K562 (cell line): ENCODE measurements around the gene PDLIM5. TPM values are rescaled to one million over a fixed set of nuclear protein-coding genes. Genes with fewer than 3 reads are reported as not detected.

ENCODE experiments used
- ATAC-seq: fragments of 200-7000 bp; cut with Tn5 transposase; 3 replicates; pipeline ENCODE4 v1.9.1; 2020; ENCODE audit warnings: moderate library complexity
- BruUV-seq: library from RNA; stranded (reverse); fragments of 400-500 nt; replicated peaks from 2 replicates; lab custom pipeline; 2021; lab: Mats Ljungman, UMichigan
- CTCF ChIA-PET: fragments of 300-600 bp; formaldehyde crosslinking; extraction: SDS; loops from one replicate; lab custom pipeline; 2021; ENCODE audit warnings: low intra/inter-chr PET ratio; lab: Yijun Ruan, JAX
- POLR2A ChIA-PET: fragments of 300-600, 350-650 bp; sonication (Branson Sonifier 250); formaldehyde crosslinking; extraction: SDS; loops from one replicate; lab custom pipeline; 2021; ENCODE audit warnings: antibody characterized with exemption, inconsistent platforms; lab: Yijun Ruan, JAX
- DNase-seq, 4 experiments: peaks; one replicate each; pipeline versions ENCODE4 v3.0.0 to v3.0.0-alpha.2; 2011 to 2018; ENCODE audit warnings: low spot score in 3 of 4, mixed read lengths in 3 of 4; ENCODE audit errors: extremely low read depth in 1 of 4
- FAIRE-seq: peaks from 2 replicates; lab custom pipeline; 2011; peaks lifted over from hg19 to GRCh38; lab: Jason Lieb, UNC
- H2AFZ ChIP-seq: 2 replicates; pipeline ENCODE4 v1.6.0; 2011; ENCODE audit warnings: low read depth, low read length, control low read depth, inconsistent platforms
- H3K27ac ChIP-seq: fragments of 200-600 bp; 3 replicates; pipeline ENCODE4 v1.8.0; 2011; ENCODE audit warnings: low read depth, mild to moderate bottlenecking, control low read depth, inconsistent platforms, low read length, moderate library complexity, mixed read lengths; ENCODE audit errors: extremely low read depth
- H3K27me3 ChIP-seq, 2 experiments: fragments of 300-600 bp in 1 of 2; 2 replicates in 1 of 2; 3 replicates in 1 of 2; pipeline versions ENCODE4 v1.6.0 to v1.8.0; 2011; ENCODE audit warnings: inconsistent platforms in 2 of 2, low read length in 2 of 2, mild to moderate bottlenecking in 1 of 2, mixed read lengths in 1 of 2, moderate library complexity in 1 of 2; ENCODE audit not compliant: control insufficient read depth in 2 of 2, insufficient read depth in 2 of 2
- H3K36me3 ChIP-seq: fragments of 300-600 bp; 3 replicates; pipeline ENCODE4 v1.8.0; 2011; ENCODE audit warnings: mild to moderate bottlenecking, low read length, inconsistent platforms; ENCODE audit not compliant: control insufficient read depth, insufficient read depth
- H3K4me1 ChIP-seq, 2 experiments: fragments of 200-600 bp in 1 of 2; replicated peaks in 1 of 2; 2 replicates in 1 of 2; 3 replicates in 1 of 2; pipeline versions ENCODE4 v1.5.1 to v1.8.0; 2011; ENCODE audit warnings: inconsistent platforms in 2 of 2, low read length in 2 of 2, mild to moderate bottlenecking in 1 of 2, mixed read lengths in 1 of 2, moderate library complexity in 1 of 2; ENCODE audit not compliant: control insufficient read depth in 2 of 2, insufficient read depth in 2 of 2
- H3K4me2 ChIP-seq: 2 replicates; pipeline ENCODE4 v1.6.1; 2011; ENCODE audit warnings: low read length, control low read depth, inconsistent platforms, mixed read lengths; ENCODE audit not compliant: insufficient read depth
- H3K4me3 ChIP-seq: fragments of 200-600 bp; sonication (generic), shearing (Covaris generic); 2 replicates; pipeline ENCODE4 v1.5.1; 2016; ENCODE audit warnings: control low read depth, inconsistent platforms
- H3K79me2 ChIP-seq: fragments of 200-600 bp; 3 replicates; pipeline ENCODE4 v1.8.0; 2011; ENCODE audit warnings: low read length, inconsistent platforms; ENCODE audit not compliant: control insufficient read depth, insufficient read depth
- H3K9ac ChIP-seq, 2 experiments: 2 replicates each; pipeline versions ENCODE4 v1.6.0 to v1.6.1; 2011; ENCODE audit warnings: low read depth in 2 of 2, low read length in 2 of 2, control low read depth in 1 of 2, inconsistent platforms in 1 of 2, mild to moderate bottlenecking in 1 of 2, mixed read lengths in 1 of 2; ENCODE audit not compliant: insufficient read depth in 1 of 2
- H3K9me1 ChIP-seq: one replicate; pipeline ENCODE4 v1.6.0; 2011; ENCODE audit warnings: inconsistent platforms, mild to moderate bottlenecking, low read length, moderate library complexity; ENCODE audit not compliant: control insufficient read depth, insufficient read depth
- H3K9me3 ChIP-seq: replicated peaks from 2 replicates; pipeline ENCODE4 v1.5.1; 2011; ENCODE audit warnings: low read depth, low read length, inconsistent platforms; ENCODE audit not compliant: control insufficient read depth, insufficient read depth
- H4K20me1 ChIP-seq: replicated peaks from 2 replicates; pipeline ENCODE4 v1.6.1; 2011; ENCODE audit warnings: low read length, inconsistent platforms, mixed read lengths; ENCODE audit not compliant: control insufficient read depth, insufficient read depth
- CGGBP1 ChIP-seq: fragments of 250-450 bp; sonication (Bioruptor Pico); IDR thresholded peaks from 2 replicates; pipeline ENCODE4 v1.9.0; 2021; ENCODE audit warnings: mild to moderate bottlenecking
- GMEB1 ChIP-seq: fragments of 250-450 bp; sonication (Bioruptor Pico); IDR thresholded peaks from 2 replicates; pipeline ENCODE4 v1.4.0; 2020; ENCODE audit warnings: mild to moderate bottlenecking
- HCFC1 ChIP-seq: IDR thresholded peaks from 2 replicates; pipeline ENCODE4 v1.6.1; 2012; ENCODE audit warnings: low read depth, low read length, improper control_type of control experiment
- HDAC8 ChIP-seq: fragments of 450-650 bp; IDR thresholded peaks from 2 replicates; pipeline ENCODE4 v1.6.1; 2016; ENCODE audit warnings: mild to moderate bottlenecking, missing genetic modification characterization, moderate library complexity, missing compliant biosample characterization
- HOMEZ ChIP-seq: fragments of 250-450 bp; sonication (Bioruptor Pico); IDR thresholded peaks from 2 replicates; pipeline ENCODE4 v1.4.0; 2020; ENCODE audit warnings: mild to moderate bottlenecking, moderate library complexity
- KDM5B ChIP-seq: fragments of 200-600 bp; sonication (generic); IDR thresholded peaks from 2 replicates; pipeline ENCODE4 v1.6.1; 2012; ENCODE audit warnings: low read depth, mild to moderate bottlenecking, moderate library complexity, low read length, control low read depth, inconsistent platforms; ENCODE audit not compliant: insufficient replicate concordance
- PURB ChIP-seq: sonication (generic); formaldehyde crosslinking; IDR thresholded peaks from 2 replicates; pipeline ENCODE4 v1.9.0; 2021; ENCODE audit warnings: low read depth, mild to moderate bottlenecking, missing genetic modification reagents
- PYGO2 ChIP-seq: fragments of 450-650 bp; IDR thresholded peaks from 2 replicates; pipeline ENCODE4 v1.6.1; 2016; ENCODE audit warnings: mild to moderate bottlenecking, missing genetic modification characterization, moderate library complexity, missing compliant biosample characterization
- STAG1 ChIP-seq: sonication (generic); formaldehyde crosslinking; IDR thresholded peaks from 2 replicates; pipeline ENCODE4 v1.5.0; 2020; ENCODE audit warnings: missing genetic modification reagents, borderline replicate concordance
- SUPT5H ChIP-seq: fragments of 450-650 bp; IDR thresholded peaks from 2 replicates; pipeline ENCODE4 v1.6.1; 2016
- TAF15 ChIP-seq: fragments of 200-400 bp; formaldehyde crosslinking; IDR thresholded peaks from 2 replicates; pipeline ENCODE4 v1.6.1; 2017; ENCODE audit warnings: mild to moderate bottlenecking, low read depth, low read length, moderate library complexity
- ZBTB5 ChIP-seq: fragments of 450-650 bp; IDR thresholded peaks from 2 replicates; pipeline ENCODE4 v1.6.1; 2017; ENCODE audit warnings: antibody characterized with exemption
- ZFX ChIP-seq: sonication (generic); formaldehyde crosslinking; IDR thresholded peaks from 2 replicates; pipeline ENCODE4 v1.8.0; 2022; ENCODE audit warnings: mild to moderate bottlenecking, missing genetic modification reagents, moderate library complexity
- ZNF324 ChIP-seq: fragments of 250-450 bp; sonication (Bioruptor Pico); IDR thresholded peaks from 2 replicates; pipeline ENCODE4 v1.4.0; 2020; ENCODE audit warnings: mild to moderate bottlenecking
- ZNF77 ChIP-seq: fragments of 250-450 bp; sonication (Bioruptor Pico); IDR thresholded peaks from 2 replicates; pipeline ENCODE4 v1.5.0; 2020
- WGBS: fragments of 100-300 bp; shearing (Covaris generic); methylation state at CpG from one replicate; pipeline ENCODE4 v1.1.6; 2016; ENCODE audit warnings: low coverage, mixed read lengths; ENCODE audit not compliant: insufficient coverage; ENCODE audit errors: missing lambda C conversion rate; 5-methylcytosine and 5-hydroxymethylcytosine counted together
- in situ Hi-C: fragments of 300-500 bp; cut with MboI; formaldehyde crosslinking; loops from 4 replicates; pipeline ENCODE4 v1.15.0; 2018; ENCODE audit warnings: inconsistent platforms, mixed read lengths
- intact Hi-C: fragments of 100-400 bp; cut with micrococcal nuclease; formaldehyde crosslinking; loops from 2 replicates; pipeline ENCODE4 v1.14.2; 2022
- polyA plus RNA-seq, 8 experiments: library from polyadenylated mRNA; depleted of rRNA in 4 of 8; stranded (reverse) in 5 of 8; unstranded in 3 of 8; fragments of >200 nt; fragmentation: Nextera tagmentation in 2 of 8; fragmentation: Illumina TruSeq in 1 of 8; extraction: Ambion mirVana in 2 of 8; extraction: Trizol in 1 of 8; gene quantifications; 2 replicates each; pipeline versions ENCODE4 v1.2.1 to v1.2.3, GENCODE V29; 2011 to 2014; ENCODE audit warnings: inconsistent platforms in 1 of 8, missing spikeins in 1 of 8
- total RNA-seq, 7 experiments: library from RNA; depleted of rRNA in 6 of 7; stranded (reverse); fragments of >200 nt in 6 of 7; fragmentation: Illumina TruSeq in 2 of 7; extraction: Trizol in 2 of 7; gene quantifications; 2 replicates each; pipeline versions ENCODE4 v1.2.1 to v1.2.3, GENCODE V29; 2011 to 2021; ENCODE audit warnings: low replicate concordance in 1 of 7

The PDLIM5 gene
- total and polyA plus RNA-seq, 9 of the 15 experiments (the other 6 are each of a cell fraction or from before 2014, with no cell fraction given) = 36.9 to 127 (median 62.5) TPM

GRCh38 chr4:94428884-94429283, 22.9 kb upstream of the PDLIM5 start (continued):
- TF ChIP-seq PURB (CRISPR knock-in tag) (no peak), ZFX (CRISPR knock-in tag) (no peak)

- Histone ChIP-seq H3K27ac (no peak overlapping the region), H3K9me1 (no peaks in the 10 kb centered on the region), H3K79me2 (no peaks in the 10 kb centered on the region), H3K9ac (no peak overlapping the region), H3K4me1 (no peaks in the 10 kb centered on the region), H3K4me3 (no peak overlapping the region), H4K20me1 (no peaks in the 10 kb centered on the region), H3K36me3 (no peaks in the 10 kb centered on the region), H3K9me3 (peaks cover 9% of the 10 kb centered on the region; the same call in 1 of the 2 replicates), H3K27me3 (no peaks in the 10 kb centered on the region), H3K4me2 (no peak overlapping the region), H2AFZ (peak overlapping the region; percentile 57; the same call in 1 of the 2 replicates)
- ChIA-PET CTCF (no interaction called here), POLR2A (no interaction called here)
- no peak for FAIRE-seq
- WGBS = 43% methylated on average over 6 of the region's 6 CpGs
- no TSS peak for BruUV-seq
- in situ Hi-C loops = no loop called here
- TF ChIP-seq STAG1 (CRISPR knock-in tag) (no peak), HCFC1 (no peak), SUPT5H (no peak), HDAC8 (tag) (no peak), KDM5B (no peak), GMEB1 (CRISPR knock-in tag) (no peak), ZBTB5 (no peak), ZNF77 (CRISPR knock-in tag) (no peak), ZNF324 (CRISPR knock-in tag) (no peak), CGGBP1 (CRISPR knock-in tag) (no peak), TAF15 (no peak), HOMEZ (CRISPR knock-in tag) (no peak), PYGO2 (tag) (no peak)
- DNase-seq = no peak
- intact Hi-C loops = no loop called here
- no peak for ATAC-seq
Observed at GRCh38 chr4:94430406-94430805, 21.3 kb upstream of the PDLIM5 start.
